BLaER1 treated with 17β-estradiol and CSF1 and Interleukin-3, amounts not matched to agents 10 nM and 100 nM (cell line): ENCODE measurements around the gene PRRX1.

Source experiments
- H3K27ac ChIP-seq, 11 experiments: shearing (Covaris generic); formaldehyde crosslinking; 2 replicates each; pipeline ENCODE4 v1.8.1; 2022
- H3K27me3 ChIP-seq, 11 experiments: shearing (Covaris generic); formaldehyde crosslinking; 2 replicates each; pipeline ENCODE4 v1.8.1; 2022
- H3K36me3 ChIP-seq, 11 experiments: shearing (Covaris generic); formaldehyde crosslinking; 2 replicates each; pipeline ENCODE4 v1.8.1; 2022
- H3K4me1 ChIP-seq, 10 experiments: shearing (Covaris generic); formaldehyde crosslinking; 2 replicates each; pipeline ENCODE4 v1.8.1; 2022
- H3K4me2 ChIP-seq, 11 experiments: shearing (Covaris generic); formaldehyde crosslinking; 2 replicates each; pipeline ENCODE4 v1.8.1; 2022
- H3K4me3 ChIP-seq, 10 experiments: shearing (Covaris generic); formaldehyde crosslinking; 2 replicates each; pipeline ENCODE4 v1.8.1; 2022
- H3K9ac ChIP-seq, 11 experiments: shearing (Covaris generic); formaldehyde crosslinking; 2 replicates each; pipeline ENCODE4 v1.8.1; 2022
- H3K9me3 ChIP-seq, 11 experiments: shearing (Covaris generic); formaldehyde crosslinking; replicated peaks in 1 of 11; 2 replicates each; pipeline ENCODE4 v1.8.1; 2022
- H4K20me1 ChIP-seq, 11 experiments: shearing (Covaris generic); formaldehyde crosslinking; 2 replicates each; pipeline ENCODE4 v1.8.1; 2022
- Cebpa-rat ChIP-seq, 11 experiments: shearing (Covaris generic); IDR thresholded peaks; 2 replicates each; pipeline ENCODE4 v1.8.1; 2022

PRRX1 gene

GRCh38 chr1:170695955-170696590 lies 32.1 kb downstream of the PRRX1 start:
- Histone ChIP-seq H4K20me1 (no peaks in the 10 kb centered on the region), H3K36me3 (no peaks in the 10 kb centered on the region), H3K9ac (no peak overlapping the region), H3K27me3 (no peaks in the 10 kb centered on the region), H3K4me1 (peaks cover 0 to 38% (median 0%) of the 10 kb centered on the region in 10 experiments; a peak in 6 of 20 replicates), H3K27ac (no peak overlapping the region), H3K4me2 (no peak overlapping the region), H3K4me3 (no peak overlapping the region), H3K9me3 (no peaks in the 10 kb centered on the region)
- TF ChIP-seq Cebpa-rat (IDR thresholded peaks at IDR 0.05), result no peak

- Histone ChIP-seq H3K4me3 (no peak overlapping the region), H3K27me3 (no peaks in the 10 kb centered on the region), H3K9ac (no peak overlapping the region), H3K9me3 (no peaks in the 10 kb centered on the region), H3K36me3 (no peaks in the 10 kb centered on the region), H4K20me1 (no peaks in the 10 kb centered on the region), H3K27ac (no peak overlapping the region), H3K4me2 (no peak overlapping the region), H3K4me1 (peaks cover 0 to 41% (median 0%) of the 10 kb centered on the region in 10 experiments; a peak in 6 of 20 replicates)
- TF ChIP-seq Cebpa-rat (IDR thresholded peaks at IDR 0.05), result no peak
Measured at GRCh38 chr1:170696591-170697290, 32.8 kb downstream of the PRRX1 start.

GRCh38 chr1:170697316-170697715 lies 33.4 kb downstream of the PRRX1 start:
- no peak for TF ChIP-seq Cebpa-rat (IDR thresholded peaks at IDR 0.05)
- no peak overlapping the region for H3K9ac ChIP-seq
- no peak overlapping the region for H3K27ac ChIP-seq
- no peaks in the 10 kb centered on the region for H3K9me3 ChIP-seq
- H3K27me3 ChIP-seq, result no peaks in the 10 kb centered on the region
- no peak overlapping the region for H3K4me3 ChIP-seq
- no peaks in the 10 kb centered on the region for H3K36me3 ChIP-seq
- H3K4me1 ChIP-seq, result peaks cover 0 to 41% (median 0%) of the 10 kb centered on the region in 10 experiments; a peak in 6 of 20 replicates
- no peak overlapping the region for H3K4me2 ChIP-seq
- no peaks in the 10 kb centered on the region for H4K20me1 ChIP-seq

GRCh38 chr1:170698301-170699275 lies 34.7 kb downstream of the PRRX1 start:
- H3K27ac ChIP-seq, result no peak overlapping the region
- no peaks in the 10 kb centered on the region for H3K9me3 ChIP-seq
- no peak overlapping the region for H3K4me2 ChIP-seq
- no peak for TF ChIP-seq Cebpa-rat (IDR thresholded peaks at IDR 0.05)
- no peak overlapping the region for H3K4me3 ChIP-seq
- no peaks in the 10 kb centered on the region for H4K20me1 ChIP-seq
- H3K4me1 ChIP-seq, result peaks cover 0 to 31% (median 0%) of the 10 kb centered on the region in 10 experiments; a peak in 6 of 20 replicates
- H3K36me3 ChIP-seq, result no peaks in the 10 kb centered on the region
- no peak overlapping the region for H3K9ac ChIP-seq
- no peaks in the 10 kb centered on the region for H3K27me3 ChIP-seq

- Histone ChIP-seq H3K27ac (no peak overlapping the region), H3K9me3 (no peaks in the 10 kb centered on the region), H4K20me1 (no peaks in the 10 kb centered on the region), H3K9ac (no peak overlapping the region), H3K36me3 (no peaks in the 10 kb centered on the region), H3K4me1 (peaks cover 0 to 20% (median 0%) of the 10 kb centered on the region in 10 experiments; a peak in 5 of 20 replicates), H3K27me3 (no peaks in the 10 kb centered on the region), H3K4me3 (no peak overlapping the region), H3K4me2 (no peak overlapping the region)
- no peak for TF ChIP-seq Cebpa-rat (IDR thresholded peaks at IDR 0.05)
Measured at GRCh38 chr1:170699696-170700095, 35.8 kb downstream of the PRRX1 start.

- H3K4me1 ChIP-seq, result peaks cover 0 to 10% (median 0%) of the 10 kb centered on the region in 10 experiments; a peak in 3 of 20 replicates
- no peak for TF ChIP-seq Cebpa-rat (IDR thresholded peaks at IDR 0.05)
Measured at GRCh38 chr1:170700842-170701615, 37.1 kb downstream of the PRRX1 start.

GRCh38 chr1:170701962-170702361 lies 38.0 kb downstream of the PRRX1 start:
- Histone ChIP-seq H3K9me3 (peaks cover 0 to 7% (median 0%) of the 10 kb centered on the region in 11 experiments; a peak in 3 of 22 replicates), H3K36me3 (no peaks in the 10 kb centered on the region), H3K27ac (no peak overlapping the region), H3K4me2 (no peak overlapping the region), H3K4me3 (no peak overlapping the region), H3K9ac (no peak overlapping the region), H3K27me3 (no peaks in the 10 kb centered on the region), H4K20me1 (no peaks in the 10 kb centered on the region), H3K4me1 (peaks cover 0 to 10% (median 0%) of the 10 kb centered on the region in 10 experiments; a peak in 3 of 20 replicates)
- no peak for TF ChIP-seq Cebpa-rat (IDR thresholded peaks at IDR 0.05)

More at GRCh38 chr1:170700842-170701615, 37.1 kb downstream of the PRRX1 start:
- H3K9me3 ChIP-seq, result no peaks in the 10 kb centered on the region
- H3K36me3 ChIP-seq, result no peaks in the 10 kb centered on the region
- H3K4me3 ChIP-seq, result no peak overlapping the region
- no peaks in the 10 kb centered on the region for H4K20me1 ChIP-seq
- H3K27ac ChIP-seq, result peak overlapping the region in 2 of 11 experiments; percentile 29 to 30; a peak in 2 of 22 replicates
- peak overlapping the region in 3 of 11 experiments; percentile 2 to 15 (median 15); a peak in 3 of 22 replicates for H3K4me2 ChIP-seq
- H3K9ac ChIP-seq, result no peak overlapping the region
- H3K27me3 ChIP-seq, result no peaks in the 10 kb centered on the region

GRCh38 chr1:170703591-170703990 lies 39.7 kb downstream of the PRRX1 start:
- Histone ChIP-seq H3K9ac (no peak overlapping the region), H3K4me2 (no peak overlapping the region)
- no peak for TF ChIP-seq Cebpa-rat (IDR thresholded peaks at IDR 0.05)

More at GRCh38 chr1:170703591-170703990, 39.7 kb downstream of the PRRX1 start:
- peaks cover 0 to 7% (median 0%) of the 10 kb centered on the region in 11 experiments; a peak in 3 of 22 replicates for H3K9me3 ChIP-seq
- H3K4me1 ChIP-seq, result peaks cover 0 to 25% (median 0%) of the 10 kb centered on the region in 10 experiments; a peak in 6 of 20 replicates
- H4K20me1 ChIP-seq, result no peaks in the 10 kb centered on the region
- H3K36me3 ChIP-seq, result no peaks in the 10 kb centered on the region
- no peak overlapping the region for H3K27ac ChIP-seq
- no peaks in the 10 kb centered on the region for H3K27me3 ChIP-seq
- no peak overlapping the region for H3K4me3 ChIP-seq
